HepG2 (cell line): Measurements from ENCODE around the gene ZNF341. TPM values are rescaled to one million over a fixed set of nuclear protein-coding genes. Genes with fewer than 3 reads are reported as not detected.

Experiments
- ATAC-seq: fragments of 200-7000 bp; cut with Tn5 transposase; 3 replicates; pipeline ENCODE4 v1.9.1; 2020; ENCODE audit warnings: mild to moderate bottlenecking, moderate library complexity
- BruUV-seq: library from RNA; stranded (reverse); fragments of 400-500 nt; replicated peaks from 2 replicates; lab custom pipeline; 2021; lab: Mats Ljungman, UMichigan
- CTCF ChIA-PET: fragments of 300-600 bp; formaldehyde crosslinking; extraction: SDS; loops from one replicate; lab custom pipeline; 2021; ENCODE audit warnings: low total read pairs, inconsistent platforms, low intra/inter-chr PET ratio; lab: Yijun Ruan, JAX
- POLR2A ChIA-PET: fragments of 350-600 bp; sonication (Branson Sonifier 250); formaldehyde crosslinking; loops from one replicate; lab custom pipeline; 2020; ENCODE audit warnings: antibody characterized with exemption, inconsistent platforms; lab: Yijun Ruan, JAX
- DNase-seq: peaks from one replicate; pipeline ENCODE4 v3.0.0-alpha.2; 2015; ENCODE audit warnings: low spot score
- FAIRE-seq: peaks from 3 replicates; lab custom pipeline; 2011; peaks lifted over from hg19 to GRCh38; lab: Jason Lieb, UNC
- H2AFZ ChIP-seq: one replicate; pipeline ENCODE4 v1.6.1; 2011; ENCODE audit warnings: low read length, inconsistent platforms
- H3K27ac ChIP-seq: fragments of 300-600 bp; 3 replicates; pipeline ENCODE4 v1.8.0; 2011; ENCODE audit warnings: mixed run types, mild to moderate bottlenecking, mixed read lengths, low read length, inconsistent platforms; ENCODE audit not compliant: insufficient read depth; ENCODE audit errors: extremely low read length
- H3K27me3 ChIP-seq, 2 experiments: fragments of 200-600 bp in 1 of 2; 2 replicates in 1 of 2; 3 replicates in 1 of 2; pipeline versions ENCODE4 v1.6.0 to v1.8.0; 2011; ENCODE audit warnings: low read length in 2 of 2, mild to moderate bottlenecking in 2 of 2, moderate library complexity in 2 of 2, inconsistent platforms in 1 of 2; ENCODE audit not compliant: insufficient read depth in 2 of 2, control insufficient read depth in 1 of 2
- H3K36me3 ChIP-seq, 2 experiments: fragments of 200-600 bp in 1 of 2; replicated peaks in 1 of 2; 2 replicates in 1 of 2; 3 replicates in 1 of 2; pipeline versions ENCODE4 v1.5.1 to v1.8.0; 2011; ENCODE audit warnings: low read length in 2 of 2, inconsistent platforms in 1 of 2; ENCODE audit not compliant: insufficient read depth in 2 of 2, control insufficient read depth in 1 of 2
- H3K4me1 ChIP-seq: 2 replicates; pipeline ENCODE4 v1.5.1; 2012; ENCODE audit warnings: low read length, inconsistent platforms; ENCODE audit not compliant: insufficient read depth
- H3K4me2 ChIP-seq: 2 replicates; pipeline ENCODE4 v1.6.0; 2011; ENCODE audit warnings: low read depth, low read length, inconsistent platforms
- H3K4me3 ChIP-seq, 3 experiments: fragments of 200-600 bp in 1 of 3; sonication (generic), shearing (Covaris generic) in 1 of 3; replicated peaks in 1 of 3; 2 replicates each; pipeline ENCODE4 v1.5.1; 2011 to 2016; ENCODE audit warnings: low read length in 3 of 3, inconsistent platforms in 2 of 3, low read depth in 2 of 3, mild to moderate bottlenecking in 2 of 3, control low read depth in 1 of 3, mixed read lengths in 1 of 3; ENCODE audit not compliant: insufficient read depth in 1 of 3
- H3K79me2 ChIP-seq: one replicate; pipeline ENCODE4 v1.6.1; 2011; ENCODE audit warnings: low read length, inconsistent platforms; ENCODE audit not compliant: insufficient read depth
- H3K9ac ChIP-seq: 2 replicates; pipeline ENCODE4 v1.6.0; 2011; ENCODE audit warnings: mild to moderate bottlenecking, low read depth, low read length, inconsistent platforms; ENCODE audit not compliant: insufficient read depth
- H3K9me3 ChIP-seq: 2 replicates; pipeline ENCODE4 v1.5.1; 2012; ENCODE audit warnings: mild to moderate bottlenecking, low read length
- H4K20me1 ChIP-seq: 2 replicates; pipeline ENCODE4 v1.6.0; 2011; ENCODE audit warnings: inconsistent platforms, mild to moderate bottlenecking, low read length, moderate library complexity; ENCODE audit not compliant: insufficient read depth
- ETV6 ChIP-seq: sonication (generic); formaldehyde crosslinking; conservative IDR thresholded peaks from 2 replicates; pipeline ENCODE4 v1.4.0; 2020; ENCODE audit warnings: missing genetic modification reagents
- FOXO1 ChIP-seq: sonication (generic); formaldehyde crosslinking; IDR thresholded peaks from 2 replicates; pipeline ENCODE4 v1.4.0; 2020; ENCODE audit warnings: missing genetic modification reagents
- GABPA ChIP-seq, 2 experiments: IDR thresholded peaks; 2 replicates each; pipeline ENCODE4 v1.6.1; 2011 to 2016; ENCODE audit warnings: low read depth in 2 of 2, low read length in 1 of 2, missing biosample characterization in 1 of 2, missing genetic modification characterization in 1 of 2
- GLI4 ChIP-seq: sonication (generic); formaldehyde crosslinking; IDR thresholded peaks from 2 replicates; pipeline ENCODE4 v1.5.1; 2020; ENCODE audit warnings: missing genetic modification reagents, mild to moderate bottlenecking, moderate library complexity, borderline replicate concordance
- KLF13 ChIP-seq: sonication (generic); formaldehyde crosslinking; IDR thresholded peaks from 2 replicates; pipeline ENCODE4 v1.4.0; 2020; ENCODE audit warnings: mild to moderate bottlenecking, missing genetic modification reagents
- LCORL ChIP-seq, 2 experiments: fragments of 450-650 bp in 1 of 2; sonication (generic) in 1 of 2; formaldehyde crosslinking in 1 of 2; IDR thresholded peaks; 2 replicates each; pipeline versions ENCODE4 v1.5.0 to v1.6.1; 2017 to 2020; ENCODE audit warnings: antibody characterized with exemption in 1 of 2, missing genetic modification reagents in 1 of 2
- NR2F6 ChIP-seq, 2 experiments: IDR thresholded peaks; 2 replicates each; pipeline ENCODE4 v1.6.1; 2016; ENCODE audit warnings: antibody characterized with exemption in 1 of 2, mild to moderate bottlenecking in 1 of 2
- SYNCRIP ChIP-seq: fragments of 200-400 bp; formaldehyde crosslinking; IDR thresholded peaks from 2 replicates; pipeline ENCODE4 v1.6.1; 2018; ENCODE audit warnings: mild to moderate bottlenecking, low read depth, low read length; ENCODE audit not compliant: insufficient read depth
- ZNF207 ChIP-seq: fragments of 450-650 bp; IDR thresholded peaks from 2 replicates; pipeline ENCODE4 v1.6.1; 2016; ENCODE audit warnings: antibody characterized with exemption, borderline replicate concordance
- ZNF546 ChIP-seq: sonication (generic); formaldehyde crosslinking; conservative IDR thresholded peaks from 2 replicates; pipeline ENCODE4 v1.8.1; 2023; ENCODE audit warnings: mild to moderate bottlenecking, missing genetic modification reagents
- ZNF7 ChIP-seq: IDR thresholded peaks from 2 replicates; pipeline ENCODE4 v1.6.1; 2016; ENCODE audit warnings: missing biosample characterization, missing genetic modification reagents
- ZNF883 ChIP-seq: sonication (generic); formaldehyde crosslinking; IDR thresholded peaks from 2 replicates; pipeline ENCODE4 v1.5.1; 2020; ENCODE audit warnings: mild to moderate bottlenecking, missing genetic modification reagents; ENCODE audit errors: not compliant biosample characterization
- WGBS: methylation state at CpG from one replicate; pipeline ENCODE4 v1.1.6; 2017; ENCODE audit warnings: low lambda C conversion rate; 5-methylcytosine and 5-hydroxymethylcytosine counted together
- in situ Hi-C: cut with HindIII; loops from 2 replicates; pipeline ENCODE4 v1.10.0; 2017; ENCODE audit warnings: low pct_unique_long_range_greater_than_20kb; ENCODE audit not compliant: extremely low pct_ligation_motif_present
- intact Hi-C: fragments of 100-400 bp; cut with micrococcal nuclease; formaldehyde crosslinking; loops from one replicate; pipeline ENCODE4 v1.10.0; 2022; ENCODE audit not compliant: unreplicated experiment
- polyA plus RNA-seq, 8 experiments: library from polyadenylated mRNA; depleted of rRNA in 3 of 8; stranded (reverse) in 7 of 8; unstranded in 1 of 8; fragments of >200 nt; fragmentation: Illumina TruSeq in 4 of 8; extraction: Trizol in 4 of 8; gene quantifications; 2 replicates each; pipeline versions ENCODE4 v1.2.1 to v1.2.3, GENCODE V29; 2011 to 2016; ENCODE audit warnings: low read depth in 4 of 8, missing spikeins in 1 of 8, mixed read lengths in 1 of 8; ENCODE audit not compliant: insufficient read depth in 1 of 8
- total RNA-seq, 5 experiments: library from RNA; depleted of rRNA; stranded (reverse); fragments of >200 nt; fragmentation: Illumina TruSeq; extraction: Trizol; gene quantifications; 2 replicates each; pipeline ENCODE4 v1.2.3, GENCODE V29; 2016; ENCODE audit warnings: low read depth in 1 of 5
- TF ChIP-seq, protein P1 (sequence below): sonication (generic); formaldehyde crosslinking; IDR thresholded peaks from 2 replicates; pipeline ENCODE4 v1.9.0; 2021; ENCODE audit warnings: missing genetic modification reagents, borderline replicate concordance
- TF ChIP-seq, protein P2 (sequence below): sonication (generic); formaldehyde crosslinking; IDR thresholded peaks from 2 replicates; pipeline ENCODE4 v1.4.0; 2020; ENCODE audit warnings: missing genetic modification reagents, borderline replicate concordance

The ZNF341 gene
- total and polyA plus RNA-seq, 2 of the 13 experiments (the other 11 are each of a cell fraction or from before 2014, with no cell fraction given), result 1.1 to 2.2 TPM

DNA sequence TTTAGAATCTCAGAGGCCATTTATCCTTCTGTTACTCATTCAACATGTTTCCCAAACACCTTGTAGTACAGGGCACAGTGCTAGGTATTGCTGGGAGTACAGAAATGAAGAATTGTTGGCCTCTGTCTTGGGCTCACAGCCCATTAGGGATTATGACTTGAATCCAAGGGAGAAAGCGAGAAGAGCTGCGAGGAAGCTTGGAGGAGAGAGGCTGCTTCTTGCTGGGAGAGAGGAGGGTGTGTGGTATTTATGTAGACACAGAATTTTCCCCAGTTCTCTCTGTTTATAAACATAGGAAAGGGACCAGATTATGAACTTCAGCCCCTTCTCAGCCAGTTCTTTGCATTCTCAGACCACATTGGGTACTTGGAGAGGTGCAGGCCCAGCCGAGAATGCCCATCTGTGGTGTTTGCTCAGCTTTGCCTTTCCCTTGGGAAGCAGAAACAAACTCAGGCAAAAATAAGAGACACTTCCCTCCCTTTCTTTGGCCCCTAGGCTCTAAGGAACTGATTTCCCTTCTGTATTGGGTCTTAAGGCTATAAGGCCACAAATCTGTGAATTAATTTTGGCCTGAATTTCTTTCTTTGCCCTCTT, 97.3 kb downstream of the ZNF341 start:
- H2AFZ ChIP-seq, result no peak overlapping the region
- in situ Hi-C loops (no loop called here), intact Hi-C loops (loop anchor here (10.0 kb wide), 1 partner anchor 76 kb away; no protein-coding TSS in a partner anchor)
- no peak overlapping the region for H3K9ac ChIP-seq
- H3K36me3 ChIP-seq, result peaks cover 6 to 16% of the 10 kb centered on the region in 2 experiments; a peak in 3 of 5 replicates
- DNase-seq, result no peak
- no TSS peak for BruUV-seq
- H3K27ac ChIP-seq, result no peak overlapping the region
- no peak for TF ChIP-seq LCORL (IDR thresholded peaks at IDR 0.05)
- no peak for TF ChIP-seq LCORL (CRISPR knock-in tag; IDR thresholded peaks at IDR 0.05)
- TF ChIP-seq ZNF207, result no peak
- TF ChIP-seq ZNF883, result no peak
- TF ChIP-seq KLF13 (CRISPR knock-in tag), result no peak
- TF ChIP-seq, protein P1, sequence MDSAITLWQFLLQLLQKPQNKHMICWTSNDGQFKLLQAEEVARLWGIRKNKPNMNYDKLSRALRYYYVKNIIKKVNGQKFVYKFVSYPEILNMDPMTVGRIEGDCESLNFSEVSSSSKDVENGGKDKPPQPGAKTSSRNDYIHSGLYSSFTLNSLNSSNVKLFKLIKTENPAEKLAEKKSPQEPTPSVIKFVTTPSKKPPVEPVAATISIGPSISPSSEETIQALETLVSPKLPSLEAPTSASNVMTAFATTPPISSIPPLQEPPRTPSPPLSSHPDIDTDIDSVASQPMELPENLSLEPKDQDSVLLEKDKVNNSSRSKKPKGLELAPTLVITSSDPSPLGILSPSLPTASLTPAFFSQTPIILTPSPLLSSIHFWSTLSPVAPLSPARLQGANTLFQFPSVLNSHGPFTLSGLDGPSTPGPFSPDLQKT, result no peak
- TF ChIP-seq GLI4, result no peak
- TF ChIP-seq ZNF7 (CRISPR knock-in tag), result no peak
- no peak for TF ChIP-seq ETV6 (CRISPR knock-in tag)
- TF ChIP-seq, protein P2, sequence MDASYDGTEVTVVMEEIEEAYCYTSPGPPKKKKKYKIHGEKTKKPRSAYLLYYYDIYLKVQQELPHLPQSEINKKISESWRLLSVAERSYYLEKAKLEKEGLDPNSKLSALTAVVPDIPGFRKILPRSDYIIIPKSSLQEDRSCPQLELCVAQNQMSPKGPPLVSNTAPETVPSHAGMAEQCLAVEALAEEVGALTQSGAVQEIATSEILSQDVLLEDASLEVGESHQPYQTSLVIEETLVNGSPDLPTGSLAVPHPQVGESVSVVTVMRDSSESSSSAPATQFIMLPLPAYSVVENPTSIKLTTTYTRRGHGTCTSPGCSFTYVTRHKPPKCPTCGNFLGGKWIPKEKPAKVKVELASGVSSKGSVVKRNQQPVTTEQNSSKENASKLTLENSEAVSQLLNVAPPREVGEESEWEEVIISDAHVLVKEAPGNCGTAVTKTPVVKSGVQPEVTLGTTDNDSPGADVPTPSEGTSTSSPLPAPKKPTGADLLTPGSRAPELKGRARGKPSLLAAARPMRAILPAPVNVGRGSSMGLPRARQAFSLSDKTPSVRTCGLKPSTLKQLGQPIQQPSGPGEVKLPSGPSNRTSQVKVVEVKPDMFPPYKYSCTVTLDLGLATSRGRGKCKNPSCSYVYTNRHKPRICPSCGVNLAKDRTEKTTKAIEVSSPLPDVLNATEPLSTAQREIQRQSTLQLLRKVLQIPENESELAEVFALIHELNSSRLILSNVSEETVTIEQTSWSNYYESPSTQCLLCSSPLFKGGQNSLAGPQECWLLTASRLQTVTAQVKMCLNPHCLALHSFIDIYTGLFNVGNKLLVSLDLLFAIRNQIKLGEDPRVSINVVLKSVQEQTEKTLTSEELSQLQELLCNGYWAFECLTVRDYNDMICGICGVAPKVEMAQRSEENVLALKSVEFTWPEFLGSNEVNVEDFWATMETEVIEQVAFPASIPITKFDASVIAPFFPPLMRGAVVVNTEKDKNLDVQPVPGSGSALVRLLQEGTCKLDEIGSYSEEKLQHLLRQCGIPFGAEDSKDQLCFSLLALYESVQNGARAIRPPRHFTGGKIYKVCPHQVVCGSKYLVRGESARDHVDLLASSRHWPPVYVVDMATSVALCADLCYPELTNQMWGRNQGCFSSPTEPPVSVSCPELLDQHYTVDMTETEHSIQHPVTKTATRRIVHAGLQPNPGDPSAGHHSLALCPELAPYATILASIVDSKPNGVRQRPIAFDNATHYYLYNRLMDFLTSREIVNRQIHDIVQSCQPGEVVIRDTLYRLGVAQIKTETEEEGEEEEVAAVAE (CRISPR knock-in tag), result no peak
- TF ChIP-seq NR2F6 (IDR thresholded peaks at IDR 0.05), result no peak
- TF ChIP-seq NR2F6 (CRISPR knock-in tag; IDR thresholded peaks at IDR 0.05), result no peak
- no peak for TF ChIP-seq SYNCRIP
- TF ChIP-seq FOXO1 (CRISPR knock-in tag), result no peak
- TF ChIP-seq GABPA (IDR thresholded peaks at IDR 0.05; ENCODE audit: low read depth, low read length), result no peak
- no peak for TF ChIP-seq GABPA (CRISPR knock-in tag; IDR thresholded peaks at IDR 0.05; ENCODE audit: low read depth)
- no peak for TF ChIP-seq ZNF546 (CRISPR knock-in tag)
- no peak overlapping the region for H3K4me2 ChIP-seq
- H3K9me3 ChIP-seq, result no peaks in the 10 kb centered on the region
- FAIRE-seq, result no peak
- no peak overlapping the region for H3K4me3 ChIP-seq
- H4K20me1 ChIP-seq, result peaks cover 32% of the 10 kb centered on the region
- no peak for ATAC-seq
- 97% methylated on average over 3 of the region's 3 CpGs for WGBS
- H3K79me2 ChIP-seq, result peaks cover 64% of the 10 kb centered on the region
- POLR2A ChIA-PET, result no interaction called here
- H3K4me1 ChIP-seq, result peaks cover 55% of the 10 kb centered on the region
- H3K27me3 ChIP-seq, result no peaks in the 10 kb centered on the region
- CTCF ChIA-PET, result no interaction called here
